A549 (cell line): ENCODE data around the gene KIFAP3. TPM values are rescaled to one million over a fixed set of nuclear protein-coding genes. Genes with fewer than 3 reads are reported as not detected.

Experiments used
- ATAC-seq, 2 experiments: fragments of 200-7000 bp in 1 of 2; fragments of >200 bp in 1 of 2; cut with Nextera tagmentation in 1 of 2; cut with Tn5 transposase in 1 of 2; 3 replicates each; pipeline versions ENCODE4 v1.8.0 to v1.9.1; 2018 to 2020; ENCODE audit warnings: mild to moderate bottlenecking in 1 of 2, moderate library complexity in 1 of 2
- CTCF ChIA-PET: fragments of 300-600 bp; sonication (Branson Sonifier 250); formaldehyde crosslinking; extraction: SDS; loops from one replicate; lab custom pipeline; 2021; ENCODE audit warnings: antibody characterized with exemption, inconsistent platforms; lab: Yijun Ruan, JAX
- POLR2A ChIA-PET: fragments of 350-600 bp; formaldehyde crosslinking; extraction: SDS; loops from one replicate; lab custom pipeline; 2021; ENCODE audit warnings: antibody characterized with exemption, inconsistent platforms; lab: Yijun Ruan, JAX
- DNase-seq, 2 experiments: peaks; one replicate each; pipeline versions ENCODE4 v3.0.0 to v3.0.0-alpha.2; 2011 to 2016; ENCODE audit warnings: low read depth in 1 of 2, low spot score in 1 of 2
- FAIRE-seq: peaks from 2 replicates; lab custom pipeline; 2011; peaks lifted over from hg19 to GRCh38; lab: Jason Lieb, UNC
- H3K27ac ChIP-seq, 2 experiments: fragments of >200 bp; sonication (Bioruptor Twin); formaldehyde crosslinking; 3 replicates each; pipeline ENCODE4 v1.5.1; 2016 to 2017
- H3K4me1 ChIP-seq: fragments of >200 bp; sonication (Bioruptor Twin); formaldehyde crosslinking; 3 replicates; pipeline ENCODE4 v1.6.1; 2016
- H3K4me2 ChIP-seq: fragments of >200 bp; sonication (Bioruptor Twin); formaldehyde crosslinking; 3 replicates; pipeline ENCODE4 v1.6.1; 2016
- H3K4me3 ChIP-seq: fragments of >200 bp; sonication (Bioruptor Twin); formaldehyde crosslinking; 3 replicates; pipeline ENCODE4 v1.5.1; 2016
- H3K9me3 ChIP-seq: fragments of >200 bp; sonication (Bioruptor Twin); formaldehyde crosslinking; 3 replicates; pipeline ENCODE4 v1.6.1; 2016
- BCL3 ChIP-seq: fragments of >200 bp; sonication (Bioruptor Twin); formaldehyde crosslinking; IDR thresholded peaks from 3 replicates; pipeline ENCODE4 v1.6.1; 2016
- CHD2 ChIP-seq: fragments of 150-350 bp; IDR thresholded peaks from 2 replicates; pipeline ENCODE4 v1.6.1; 2014; ENCODE audit warnings: low read length; ENCODE audit not compliant: partially characterized antibody
- EHMT2 ChIP-seq: fragments of 200-600 bp; sonication (generic); IDR thresholded peaks from 2 replicates; pipeline ENCODE4 v1.6.1; 2016; ENCODE audit warnings: antibody characterized with exemption, low read depth, mild to moderate bottlenecking, moderate library complexity
- ELK1 ChIP-seq: fragments of 150-350 bp; IDR thresholded peaks from 2 replicates; pipeline ENCODE4 v1.6.1; 2014; ENCODE audit warnings: low read depth, mild to moderate bottlenecking, low read length
- FOSL2 ChIP-seq, 2 experiments: fragments of 450-650 bp in 1 of 2; fragments of >200 bp in 1 of 2; sonication (Bioruptor Twin) in 1 of 2; formaldehyde crosslinking; IDR thresholded peaks; 2 replicates each; pipeline versions ENCODE4 v1.5.0 to v1.6.1; 2016 to 2020; ENCODE audit warnings: mild to moderate bottlenecking in 1 of 2, moderate library complexity in 1 of 2
- HDAC2 ChIP-seq: fragments of 200-600 bp; sonication (generic); IDR thresholded peaks from 2 replicates; pipeline ENCODE4 v1.6.1; 2016
- HMGXB4 ChIP-seq: fragments of 250-450 bp; sonication (Bioruptor Pico); IDR thresholded peaks from 2 replicates; pipeline ENCODE4 v1.5.0; 2021; ENCODE audit warnings: mild to moderate bottlenecking, moderate library complexity, borderline replicate concordance
- JUNB ChIP-seq: fragments of >200 bp; sonication (Bioruptor Twin); formaldehyde crosslinking; IDR thresholded peaks from 2 replicates; pipeline ENCODE4 v1.6.1; 2016
- KDM1A ChIP-seq: fragments of 200-600 bp; sonication (generic); IDR thresholded peaks from 2 replicates; pipeline ENCODE4 v1.6.1; 2016; ENCODE audit warnings: low read depth, mild to moderate bottlenecking
- MAFK ChIP-seq: fragments of 450-650 bp; IDR thresholded peaks from 2 replicates; pipeline ENCODE4 v1.6.1; 2014; ENCODE audit not compliant: partially characterized antibody
- MYC ChIP-seq: IDR thresholded peaks from 2 replicates; pipeline ENCODE4 v1.6.1; 2012; ENCODE audit warnings: mild to moderate bottlenecking, inconsistent platforms, low read length, improper control_type of control experiment, borderline replicate concordance
- RARB ChIP-seq: fragments of 250-450 bp; sonication (Bioruptor Pico); IDR thresholded peaks from 2 replicates; pipeline ENCODE4 v1.8.0; 2021; ENCODE audit warnings: mild to moderate bottlenecking, moderate library complexity
- REST ChIP-seq: fragments of 200-600 bp; sonication (generic); IDR thresholded peaks from 2 replicates; pipeline ENCODE4 v1.6.1; 2016; ENCODE audit warnings: antibody characterized with exemption, mild to moderate bottlenecking, moderate library complexity
- SMC3 ChIP-seq: fragments of >200 bp; sonication (Bioruptor Twin); formaldehyde crosslinking; IDR thresholded peaks from 3 replicates; pipeline ENCODE4 v1.6.1; 2018; ENCODE audit warnings: inconsistent platforms
- ZNF302 ChIP-seq: fragments of 250-450 bp; sonication (Bioruptor Pico); IDR thresholded peaks from 2 replicates; pipeline ENCODE4 v1.9.0; 2021; ENCODE audit warnings: inconsistent platforms, mild to moderate bottlenecking, moderate library complexity
- WGBS: methylation state at CpG from one replicate; pipeline ENCODE4 v1.1.6; 2017; ENCODE audit errors: missing lambda C conversion rate; 5-methylcytosine and 5-hydroxymethylcytosine counted together
- polyA plus RNA-seq, 4 experiments: library from polyadenylated mRNA; depleted of rRNA in 3 of 4; stranded (reverse); fragments of >200 nt; fragmentation: RNase III in 1 of 4; extraction: RNeasy Plus Mini Kit Qiagen cat#74134 plus additional on column Dnase treatment in 1 of 4; gene quantifications; 2 replicates in 3 of 4; 3 replicates in 1 of 4; pipeline ENCODE4 v1.2.3, GENCODE V29; 2011 to 2017
- TF ChIP-seq, protein P1 (sequence below): IDR thresholded peaks from 2 replicates; pipeline ENCODE4 v1.6.1; 2012; ENCODE audit warnings: low read depth, borderline replicate concordance

KIFAP3 gene
- polyA plus RNA-seq, 2 of the 4 experiments (the other 2 are of a cell fraction), result 11.7 to 19.0 TPM

- POLR2A ChIA-PET, result interaction anchor here (1.3 kb wide), 1 partner anchor 21 kb away, joined by 5 read pairs; the partner anchor contains the start of gene SCYL3
- DNase-seq, result no peak
These were observed 160.0 kb downstream of the KIFAP3 start for GRCh38 chr1:169914531-169914930.

DNA sequence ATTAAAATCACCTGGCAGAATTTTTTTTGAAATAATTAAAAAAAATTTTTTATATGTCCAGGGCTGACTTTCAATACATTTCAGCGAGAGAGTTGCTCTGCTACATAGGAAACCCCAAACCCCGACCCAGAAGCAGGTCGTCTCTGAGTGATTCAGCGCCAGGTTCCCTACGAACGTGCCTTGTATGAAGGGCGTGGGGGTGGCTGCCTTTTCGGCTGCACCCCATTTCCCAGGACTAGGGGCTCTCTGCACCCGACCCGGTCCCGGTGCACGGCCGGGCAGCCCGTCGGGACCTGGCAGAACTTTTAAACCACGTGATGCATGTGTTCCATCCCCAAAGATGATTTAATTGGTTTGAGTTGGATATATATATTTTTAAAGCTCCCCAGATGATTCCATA, 165.0 kb downstream of the KIFAP3 start:
- FAIRE-seq, result no peak
- 77% methylated on average over 16 of the region's 16 CpGs for WGBS
- no peak for ATAC-seq
- Histone ChIP-seq H3K4me2 (no peak overlapping the region), H3K27ac (no peak overlapping the region)
- ChIA-PET CTCF (interaction anchor here (0.9 kb wide), 1 partner anchor 1020 kb away, joined by 3 read pairs; no protein-coding TSS in a partner anchor), POLR2A (no interaction called here)
- no peak for DNase-seq
- no peak for TF ChIP-seq MYC
- TF ChIP-seq HMGXB4 (CRISPR knock-in tag), result no peak
- no peak for TF ChIP-seq ELK1
- TF ChIP-seq ZNF302 (CRISPR knock-in tag), result no peak
- no peak for TF ChIP-seq HDAC2
- no peak for TF ChIP-seq KDM1A
- TF ChIP-seq, all 56 proteins: peak for 0
- no peaks in the 10 kb centered on the region for H3K9me3 ChIP-seq
- no peak overlapping the region for H3K4me3 ChIP-seq
- H3K4me1 ChIP-seq, result peaks cover 7% of the 10 kb centered on the region; the same call in 2 of the 3 replicates

More at GRCh38 chr1:169914531-169914930, 160.0 kb downstream of the KIFAP3 start:
- ATAC-seq, result peak in 1 of 2 experiments; percentile 40; a peak in 3 of 6 replicates
- H3K27ac ChIP-seq, result peak overlapping the region; percentile 39 to 51; a peak in 5 of 6 replicates
- CTCF ChIA-PET, result interaction anchor here (1.4 kb wide), 1 partner anchor 97 kb away, joined by 3 read pairs; no protein-coding TSS in a partner anchor
- no peak overlapping the region for H3K4me3 ChIP-seq
- no peaks in the 10 kb centered on the region for H3K9me3 ChIP-seq
- H3K4me1 ChIP-seq, result peaks cover 14% of the 10 kb centered on the region; the same call in 2 of the 3 replicates
- no peak for FAIRE-seq
- 3% methylated on average over 3 of the region's 3 CpGs for WGBS
- TF ChIP-seq HDAC2 (no peak), MAFK (no peak), ZNF302 (CRISPR knock-in tag) (no peak), CHD2 (no peak), REST (no peak), RARB (CRISPR knock-in tag) (no peak), BCL3 (no peak), FOSL2 (IDR thresholded peaks at IDR 0.05) (0 out of 2 replicates have a peak, but pooled peaks have one; percentile 19), FOSL2 (CRISPR knock-in tag; IDR thresholded peaks at IDR 0.05) (no peak), SMC3 (no peak), EHMT2 (no peak), JUNB (peak; percentile 33; the same call in 1 of the 2 replicates)
- TF ChIP-seq, protein P1, sequence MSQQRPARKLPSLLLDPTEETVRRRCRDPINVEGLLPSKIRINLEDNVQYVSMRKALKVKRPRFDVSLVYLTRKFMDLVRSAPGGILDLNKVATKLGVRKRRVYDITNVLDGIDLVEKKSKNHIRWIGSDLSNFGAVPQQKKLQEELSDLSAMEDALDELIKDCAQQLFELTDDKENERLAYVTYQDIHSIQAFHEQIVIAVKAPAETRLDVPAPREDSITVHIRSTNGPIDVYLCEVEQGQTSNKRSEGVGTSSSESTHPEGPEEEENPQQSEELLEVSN, result no peak
- TF ChIP-seq, all 56 proteins: peak for 2
- H3K4me2 ChIP-seq, result peak overlapping the region; percentile 55
